H1 (cell line): Measurements from ENCODE around the gene MPDZ. TPM values are rescaled to one million over a fixed set of nuclear protein-coding genes. Genes with fewer than 3 reads are reported as not detected.

Experiments
- CBX5 ChIP-seq: fragments of 300-800, 300-1000 bp; sonication (generic); IDR thresholded peaks from 2 replicates; pipeline ENCODE4 v1.7.1; 2016; ENCODE audit warnings: antibody characterized with exemption, low read length, low read depth
- CBX8 ChIP-seq: fragments of 300-800, 300-1000 bp; sonication (generic); IDR thresholded peaks from 2 replicates; pipeline ENCODE4 v1.7.1; 2016; ENCODE audit warnings: low read depth, low read length, borderline replicate concordance
- CEBPB ChIP-seq: IDR thresholded peaks from 2 replicates; pipeline ENCODE4 v1.6.1; 2012; ENCODE audit warnings: low read depth, low read length
- HDAC6 ChIP-seq: IDR thresholded peaks from one replicate; pipeline ENCODE4 v1.7.1; 2012; ENCODE audit warnings: low read depth, mild to moderate bottlenecking, inconsistent platforms, low read length, moderate library complexity
- JUN ChIP-seq: IDR thresholded peaks from 2 replicates; pipeline ENCODE4 v1.6.1; 2011; ENCODE audit warnings: low read depth, mild to moderate bottlenecking, improper control_type of control experiment, low read length
- KDM4A ChIP-seq: IDR thresholded peaks from one replicate; pipeline ENCODE4 v1.7.1; 2012; ENCODE audit warnings: low read depth, mild to moderate bottlenecking, moderate library complexity, low read length, inconsistent platforms; ENCODE audit not compliant: severe bottlenecking
- NANOG ChIP-seq: IDR thresholded peaks from 2 replicates; pipeline ENCODE4 v1.6.1; 2011; ENCODE audit warnings: low read length, low read depth, mild to moderate bottlenecking, inconsistent platforms; ENCODE audit not compliant: insufficient read depth, poor library complexity, severe bottlenecking
- PHF8 ChIP-seq: fragments of 200-600 bp; sonication (generic); conservative IDR thresholded peaks from 2 replicates; pipeline ENCODE4 v1.7.1; 2012; ENCODE audit warnings: low read depth, mild to moderate bottlenecking, inconsistent platforms, low read length, moderate library complexity
- POLR2AphosphoS5 ChIP-seq: IDR thresholded peaks from 2 replicates; pipeline ENCODE4 v1.6.1; 2011; ENCODE audit warnings: low read depth, low read length
- RAD21 ChIP-seq, 2 experiments: IDR thresholded peaks in 1 of 2; conservative IDR thresholded peaks in 1 of 2; 2 replicates each; pipeline ENCODE4 v1.6.1; 2011; ENCODE audit warnings: low read depth in 2 of 2, low read length in 2 of 2, improper control_type of control experiment in 1 of 2, inconsistent platforms in 1 of 2, mild to moderate bottlenecking in 1 of 2, moderate library complexity in 1 of 2
- RFX5 ChIP-seq: IDR thresholded peaks from 2 replicates; pipeline ENCODE4 v1.6.1; 2011; ENCODE audit warnings: low read depth, low read length, improper control_type of control experiment, borderline replicate concordance
- SIN3A ChIP-seq, 2 experiments: IDR thresholded peaks in 1 of 2; conservative IDR thresholded peaks in 1 of 2; 2 replicates each; pipeline ENCODE4 v1.6.1; 2011 to 2012; ENCODE audit warnings: low read length in 2 of 2, improper control_type of control experiment in 1 of 2, low read depth in 1 of 2, mild to moderate bottlenecking in 1 of 2
- SP2 ChIP-seq: IDR thresholded peaks from 2 replicates; pipeline ENCODE4 v1.6.1; 2012; ENCODE audit warnings: mild to moderate bottlenecking, low read length, inconsistent platforms
- TBP ChIP-seq: IDR thresholded peaks from 2 replicates; pipeline ENCODE4 v1.6.1; 2011; ENCODE audit warnings: low read depth, low read length, improper control_type of control experiment
- polyA plus RNA-seq, 7 experiments: library from polyadenylated mRNA; depleted of rRNA in 3 of 7; stranded (reverse) in 5 of 7; unstranded in 2 of 7; fragments of >200 nt in 5 of 7; fragments of 200-250 nt in 2 of 7; gene quantifications; 1 replicate in 5 of 7; 2 replicates in 1 of 7; 4 replicates in 1 of 7; pipeline versions ENCODE4 v1.2.1 to v1.2.3, GENCODE V29; 2011 to 2013; ENCODE audit warnings: missing spikeins in 2 of 7, mixed read lengths in 2 of 7
- total RNA-seq: library from RNA; stranded (reverse); fragmentation: NEBNext Ultra II Directional; extraction: Animal tissue kit (Norgen Biotek cat#: 25700); gene quantifications from 2 replicates; pipeline ENCODE4 v1.2.1, GENCODE V29; 2021
- TF ChIP-seq, protein P1 (sequence below): IDR thresholded peaks from 2 replicates; pipeline ENCODE4 v1.6.1; 2011; ENCODE audit warnings: low read length, improper control_type of control experiment
- TF ChIP-seq, protein P2 (sequence below): IDR thresholded peaks from 2 replicates; pipeline ENCODE4 v1.6.1; 2012; ENCODE audit warnings: low read length, inconsistent platforms
- TF ChIP-seq, protein P3 (sequence below): IDR thresholded peaks from 2 replicates; pipeline ENCODE4 v1.6.1; 2012; ENCODE audit warnings: inconsistent platforms

Gene MPDZ
- total and polyA plus RNA-seq, 2 of the 8 experiments (the other 6 are each of a cell fraction or from before 2014, with no cell fraction given), result 14.6 to 39.4 TPM

DNA sequence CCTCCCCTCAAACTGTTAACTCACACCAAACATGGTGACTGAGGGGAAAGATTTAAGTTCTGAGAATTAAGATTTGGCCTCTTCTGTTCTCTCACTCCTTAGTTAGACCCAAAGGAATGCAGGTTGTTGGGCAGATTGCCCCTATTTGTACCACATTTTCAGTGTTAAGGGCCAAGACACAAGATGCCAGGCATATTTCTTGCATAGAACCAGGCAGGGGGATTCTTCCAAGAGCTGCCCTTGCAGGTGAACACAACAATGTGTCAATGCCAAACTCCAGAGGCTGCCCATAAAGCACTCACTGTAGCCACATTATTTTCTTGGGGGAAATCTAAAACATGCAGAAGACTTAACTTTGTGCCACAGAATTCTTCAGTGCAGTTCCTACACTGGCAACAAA is 14.7 kb downstream of the MPDZ start (continued):
- TF ChIP-seq SP2, result no peak
- TF ChIP-seq JUN, result no peak
- TF ChIP-seq SIN3A (conservative IDR thresholded peaks at IDR 0.05 in 1 of 2, IDR thresholded peaks at IDR 0.05 in 1 of 2; ENCODE audit: low read depth in 1 of 2, low read length in 2 of 2), result no peak
- TF ChIP-seq TBP, result no peak
- TF ChIP-seq, protein P1, sequence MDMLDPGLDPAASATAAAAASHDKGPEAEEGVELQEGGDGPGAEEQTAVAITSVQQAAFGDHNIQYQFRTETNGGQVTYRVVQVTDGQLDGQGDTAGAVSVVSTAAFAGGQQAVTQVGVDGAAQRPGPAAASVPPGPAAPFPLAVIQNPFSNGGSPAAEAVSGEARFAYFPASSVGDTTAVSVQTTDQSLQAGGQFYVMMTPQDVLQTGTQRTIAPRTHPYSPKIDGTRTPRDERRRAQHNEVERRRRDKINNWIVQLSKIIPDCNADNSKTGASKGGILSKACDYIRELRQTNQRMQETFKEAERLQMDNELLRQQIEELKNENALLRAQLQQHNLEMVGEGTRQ, result no peak
- no peak for TF ChIP-seq CEBPB
- TF ChIP-seq CBX5, result no peak
- TF ChIP-seq, protein P2, sequence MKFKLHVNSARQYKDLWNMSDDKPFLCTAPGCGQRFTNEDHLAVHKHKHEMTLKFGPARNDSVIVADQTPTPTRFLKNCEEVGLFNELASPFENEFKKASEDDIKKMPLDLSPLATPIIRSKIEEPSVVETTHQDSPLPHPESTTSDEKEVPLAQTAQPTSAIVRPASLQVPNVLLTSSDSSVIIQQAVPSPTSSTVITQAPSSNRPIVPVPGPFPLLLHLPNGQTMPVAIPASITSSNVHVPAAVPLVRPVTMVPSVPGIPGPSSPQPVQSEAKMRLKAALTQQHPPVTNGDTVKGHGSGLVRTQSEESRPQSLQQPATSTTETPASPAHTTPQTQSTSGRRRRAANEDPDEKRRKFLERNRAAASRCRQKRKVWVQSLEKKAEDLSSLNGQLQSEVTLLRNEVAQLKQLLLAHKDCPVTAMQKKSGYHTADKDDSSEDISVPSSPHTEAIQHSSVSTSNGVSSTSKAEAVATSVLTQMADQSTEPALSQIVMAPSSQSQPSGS, result no peak
- TF ChIP-seq POLR2AphosphoS5, result no peak
- TF ChIP-seq KDM4A, result no peak
- TF ChIP-seq NANOG, result no peak
- no peak for TF ChIP-seq CBX8
- TF ChIP-seq, protein P3, sequence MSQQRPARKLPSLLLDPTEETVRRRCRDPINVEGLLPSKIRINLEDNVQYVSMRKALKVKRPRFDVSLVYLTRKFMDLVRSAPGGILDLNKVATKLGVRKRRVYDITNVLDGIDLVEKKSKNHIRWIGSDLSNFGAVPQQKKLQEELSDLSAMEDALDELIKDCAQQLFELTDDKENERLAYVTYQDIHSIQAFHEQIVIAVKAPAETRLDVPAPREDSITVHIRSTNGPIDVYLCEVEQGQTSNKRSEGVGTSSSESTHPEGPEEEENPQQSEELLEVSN, result no peak
- TF ChIP-seq RFX5, result no peak
- no peak for TF ChIP-seq PHF8
- TF ChIP-seq HDAC6, result no peak
- no peak for TF ChIP-seq RAD21 (IDR thresholded peaks at IDR 0.05 in 1 of 2, conservative IDR thresholded peaks at IDR 0.05 in 1 of 2; ENCODE audit: low read depth in 2 of 2, low read length in 2 of 2)
